C4-2B (cell line): ENCODE results near the gene THBD.

ENCODE experiments used
- ZFX ChIP-seq: fragments of 450-650 bp; IDR thresholded peaks from 2 replicates; pipeline ENCODE4 v1.6.1; 2017
- TF ChIP-seq, protein P1 (sequence below): fragments of 450-650 bp; conservative IDR thresholded peaks from 2 replicates; pipeline ENCODE4 v1.5.1; 2017; ENCODE audit warnings: mild to moderate bottlenecking

DNA sequence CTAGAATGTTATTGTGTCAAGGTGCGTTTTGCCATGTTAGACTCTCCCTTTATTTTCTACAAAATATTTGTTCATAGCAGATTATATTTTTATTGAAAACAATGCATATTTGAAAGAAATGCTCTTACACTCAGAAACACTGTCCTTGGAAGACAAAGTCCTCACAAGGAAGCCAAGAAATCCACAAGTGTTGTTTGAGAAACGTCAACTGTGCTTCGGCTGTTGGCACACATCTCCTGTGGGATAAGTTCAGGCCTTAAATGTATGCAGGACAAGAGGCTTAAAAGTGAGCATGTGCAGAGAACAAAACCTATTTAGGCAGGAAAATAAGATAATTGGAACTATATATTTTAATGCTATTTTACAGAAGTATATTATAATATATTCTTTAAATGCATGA is 9.5 kb upstream of the THBD start:
- TF ChIP-seq, protein P1, sequence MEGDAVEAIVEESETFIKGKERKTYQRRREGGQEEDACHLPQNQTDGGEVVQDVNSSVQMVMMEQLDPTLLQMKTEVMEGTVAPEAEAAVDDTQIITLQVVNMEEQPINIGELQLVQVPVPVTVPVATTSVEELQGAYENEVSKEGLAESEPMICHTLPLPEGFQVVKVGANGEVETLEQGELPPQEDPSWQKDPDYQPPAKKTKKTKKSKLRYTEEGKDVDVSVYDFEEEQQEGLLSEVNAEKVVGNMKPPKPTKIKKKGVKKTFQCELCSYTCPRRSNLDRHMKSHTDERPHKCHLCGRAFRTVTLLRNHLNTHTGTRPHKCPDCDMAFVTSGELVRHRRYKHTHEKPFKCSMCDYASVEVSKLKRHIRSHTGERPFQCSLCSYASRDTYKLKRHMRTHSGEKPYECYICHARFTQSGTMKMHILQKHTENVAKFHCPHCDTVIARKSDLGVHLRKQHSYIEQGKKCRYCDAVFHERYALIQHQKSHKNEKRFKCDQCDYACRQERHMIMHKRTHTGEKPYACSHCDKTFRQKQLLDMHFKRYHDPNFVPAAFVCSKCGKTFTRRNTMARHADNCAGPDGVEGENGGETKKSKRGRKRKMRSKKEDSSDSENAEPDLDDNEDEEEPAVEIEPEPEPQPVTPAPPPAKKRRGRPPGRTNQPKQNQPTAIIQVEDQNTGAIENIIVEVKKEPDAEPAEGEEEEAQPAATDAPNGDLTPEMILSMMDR = no peak
- TF ChIP-seq ZFX = no peak
